HepG2 (cell line): ENCODE measurements around the gene SIRT7. TPM values are rescaled to one million over a fixed set of nuclear protein-coding genes. Genes with fewer than 3 reads are reported as not detected.

Experiments used
- ARID2 ChIP-seq: sonication (generic); formaldehyde crosslinking; IDR thresholded peaks from 2 replicates; pipeline ENCODE4 v1.8.1; 2022; ENCODE audit warnings: mild to moderate bottlenecking, missing genetic modification reagents, borderline replicate concordance
- BORCS8-MEF2B ChIP-seq: sonication (generic); formaldehyde crosslinking; IDR thresholded peaks from 2 replicates; pipeline ENCODE4 v1.8.0; 2022; ENCODE audit warnings: mild to moderate bottlenecking, missing genetic modification reagents
- CAMTA2 ChIP-seq: sonication (generic); formaldehyde crosslinking; IDR thresholded peaks from 2 replicates; pipeline ENCODE4 v1.4.0; 2020; ENCODE audit warnings: mild to moderate bottlenecking, missing genetic modification reagents, borderline replicate concordance
- CREB1 ChIP-seq, 2 experiments: fragments of 450-650 bp in 1 of 2; IDR thresholded peaks; 2 replicates each; pipeline ENCODE4 v1.6.1; 2016 to 2017; ENCODE audit warnings: control low read depth in 1 of 2, mild to moderate bottlenecking in 1 of 2, missing compliant biosample characterization in 1 of 2, missing genetic modification characterization in 1 of 2
- DNMT3B ChIP-seq: conservative IDR thresholded peaks from 2 replicates; pipeline ENCODE4 v1.6.1; 2016; ENCODE audit warnings: missing biosample characterization, control low read depth
- DR1 ChIP-seq: sonication (generic); formaldehyde crosslinking; IDR thresholded peaks from 2 replicates; pipeline ENCODE4 v1.8.0; 2021; ENCODE audit warnings: mild to moderate bottlenecking, missing genetic modification reagents, inconsistent platforms
- IRF1 ChIP-seq: sonication (generic); formaldehyde crosslinking; IDR thresholded peaks from 2 replicates; pipeline ENCODE4 v1.4.0; 2020; ENCODE audit warnings: low read depth, mild to moderate bottlenecking, missing genetic modification reagents
- KLF15 ChIP-seq: sonication (generic); formaldehyde crosslinking; IDR thresholded peaks from 2 replicates; pipeline ENCODE4 v1.8.1; 2023; ENCODE audit warnings: borderline replicate concordance, mild to moderate bottlenecking, inconsistent platforms, missing genetic modification reagents, mixed read lengths
- MTA1 ChIP-seq: sonication (generic); formaldehyde crosslinking; IDR thresholded peaks from 2 replicates; pipeline ENCODE4 v1.4.0; 2020; ENCODE audit warnings: missing genetic modification reagents, mild to moderate bottlenecking, borderline replicate concordance
- MYPOP ChIP-seq: sonication (generic); formaldehyde crosslinking; IDR thresholded peaks from 2 replicates; pipeline ENCODE4 v1.8.1; 2023; ENCODE audit warnings: mild to moderate bottlenecking, moderate library complexity, missing genetic modification reagents
- RBFOX2 ChIP-seq: fragments of 200-400 bp; formaldehyde crosslinking; IDR thresholded peaks from 2 replicates; pipeline ENCODE4 v1.6.1; 2017; ENCODE audit warnings: low read depth, mild to moderate bottlenecking, low read length
- RXRA ChIP-seq: sonication (generic); formaldehyde crosslinking; IDR thresholded peaks from 2 replicates; pipeline ENCODE4 v1.5.1; 2020; ENCODE audit warnings: missing genetic modification reagents
- SOX5 ChIP-seq: IDR thresholded peaks from 2 replicates; pipeline ENCODE4 v1.6.1; 2016; ENCODE audit warnings: borderline replicate concordance
- TFAP4 ChIP-seq: sonication (generic); IDR thresholded peaks from 2 replicates; pipeline ENCODE4 v1.6.1; 2016; ENCODE audit warnings: low read depth, borderline replicate concordance
- ZBTB10 ChIP-seq: sonication (generic); formaldehyde crosslinking; IDR thresholded peaks from 2 replicates; pipeline ENCODE4 v1.4.0; 2020; ENCODE audit warnings: missing genetic modification reagents, borderline replicate concordance
- ZC3H13 ChIP-seq: sonication (generic); formaldehyde crosslinking; IDR thresholded peaks from 2 replicates; pipeline ENCODE4 v1.8.1; 2023; ENCODE audit warnings: mild to moderate bottlenecking, missing genetic modification reagents, moderate library complexity
- ZNF563 ChIP-seq: sonication (generic); formaldehyde crosslinking; IDR thresholded peaks from 2 replicates; pipeline ENCODE4 v1.8.0; 2022; ENCODE audit warnings: mild to moderate bottlenecking, moderate library complexity, missing genetic modification reagents
- ZNF678 ChIP-seq: sonication (generic); formaldehyde crosslinking; IDR thresholded peaks from 2 replicates; pipeline ENCODE4 v1.4.0; 2020; ENCODE audit warnings: mild to moderate bottlenecking, missing genetic modification reagents
- ZNF7 ChIP-seq: IDR thresholded peaks from 2 replicates; pipeline ENCODE4 v1.6.1; 2016; ENCODE audit warnings: missing biosample characterization, missing genetic modification reagents
- ZNF839 ChIP-seq: sonication (generic); formaldehyde crosslinking; IDR thresholded peaks from 2 replicates; pipeline ENCODE4 v1.4.0; 2020; ENCODE audit warnings: missing genetic modification reagents, mild to moderate bottlenecking, borderline replicate concordance
- ZSCAN22 ChIP-seq: sonication (generic); formaldehyde crosslinking; IDR thresholded peaks from 2 replicates; pipeline ENCODE4 v1.4.0; 2020; ENCODE audit warnings: mild to moderate bottlenecking, missing genetic modification reagents
- polyA plus RNA-seq, 8 experiments: library from polyadenylated mRNA; depleted of rRNA in 3 of 8; stranded (reverse) in 7 of 8; unstranded in 1 of 8; fragments of >200 nt; fragmentation: Illumina TruSeq in 4 of 8; extraction: Trizol in 4 of 8; gene quantifications; 2 replicates each; pipeline versions ENCODE4 v1.2.1 to v1.2.3, GENCODE V29; 2011 to 2016; ENCODE audit warnings: low read depth in 4 of 8, missing spikeins in 1 of 8, mixed read lengths in 1 of 8; ENCODE audit not compliant: insufficient read depth in 1 of 8
- total RNA-seq, 5 experiments: library from RNA; depleted of rRNA; stranded (reverse); fragments of >200 nt; fragmentation: Illumina TruSeq; extraction: Trizol; gene quantifications; 2 replicates each; pipeline ENCODE4 v1.2.3, GENCODE V29; 2016; ENCODE audit warnings: low read depth in 1 of 5
- TF ChIP-seq, protein P1 (sequence below): sonication (generic); formaldehyde crosslinking; IDR thresholded peaks from 2 replicates; pipeline ENCODE4 v1.8.1; 2023; ENCODE audit warnings: mild to moderate bottlenecking, inconsistent platforms, moderate library complexity, missing genetic modification reagents, borderline replicate concordance

SIRT7 gene
- total and polyA plus RNA-seq, 2 of the 13 experiments (the other 11 are each of a cell fraction or from before 2014, with no cell fraction given), result 8.3 to 24.8 TPM

GRCh38 chr17:81909231-81909630 lies 8.7 kb downstream of the SIRT7 start (continued):
- TF ChIP-seq ZNF563 (CRISPR knock-in tag), result peak; percentile 35; the same call in 1 of the 2 replicates
- 0 out of 2 replicates have a peak, but pooled peaks have one; percentile 43 for TF ChIP-seq ZC3H13 (CRISPR knock-in tag)
- TF ChIP-seq RXRA (CRISPR knock-in tag), result no peak
- no peak for TF ChIP-seq ZNF7
- no peak for TF ChIP-seq MYPOP (CRISPR knock-in tag)
- no peak for TF ChIP-seq ZBTB10
- 0 out of 2 replicates have a peak, but pooled peaks have one; percentile 56 for TF ChIP-seq ZNF839 (CRISPR knock-in tag)
- TF ChIP-seq, protein P1, sequence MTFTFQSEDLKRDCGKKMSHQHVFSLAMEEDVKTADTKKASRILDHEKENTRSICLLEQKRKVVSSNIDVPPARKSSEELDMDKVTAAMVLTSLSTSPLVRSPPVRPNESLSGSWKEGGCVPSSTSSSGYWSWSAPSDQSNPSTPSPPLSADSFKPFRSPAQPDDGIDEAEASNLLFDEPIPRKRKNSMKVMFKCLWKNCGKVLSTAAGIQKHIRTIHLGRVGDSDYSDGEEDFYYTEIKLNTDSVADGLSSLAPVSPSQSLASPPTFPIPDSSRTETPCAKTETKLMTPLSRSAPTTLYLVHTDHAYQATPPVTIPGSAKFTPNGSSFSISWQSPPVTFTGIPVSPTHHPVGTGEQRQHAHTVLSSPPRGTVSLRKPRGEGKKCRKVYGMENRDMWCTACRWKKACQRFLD, result 0 out of 2 replicates have a peak, but pooled peaks have one; percentile 62
- TF ChIP-seq CAMTA2, result no peak
- no peak for TF ChIP-seq SOX5 (CRISPR knock-in tag)
- TF ChIP-seq BORCS8-MEF2B (CRISPR knock-in tag), result no peak
- no peak for TF ChIP-seq CREB1 (IDR thresholded peaks at IDR 0.05)
- no peak for TF ChIP-seq CREB1 (CRISPR knock-in tag; IDR thresholded peaks at IDR 0.05)
- no peak for TF ChIP-seq IRF1 (CRISPR knock-in tag)
- TF ChIP-seq MTA1 (CRISPR knock-in tag), result peak; percentile 84; the same call in 1 of the 2 replicates
- TF ChIP-seq KLF15 (CRISPR knock-in tag), result peak; percentile 27; the same call in 1 of the 2 replicates
- no peak for TF ChIP-seq DR1 (CRISPR knock-in tag)
- TF ChIP-seq ZSCAN22 (CRISPR knock-in tag), result no peak
- TF ChIP-seq DNMT3B (CRISPR knock-in tag), result no peak
- no peak for TF ChIP-seq ARID2
- no peak for TF ChIP-seq ZNF678 (CRISPR knock-in tag)
- TF ChIP-seq TFAP4, result no peak
- peak; percentile 68 for TF ChIP-seq RBFOX2
